Trophoblast cell (in vitro differentiated cells and primary cell): ENCODE results near the gene TMEM45B.
"Not testable (repeated sequence)": the region's sequence is repeated elsewhere in the genome, so short reads cannot be mapped to it uniquely, and the experiment has no call there.

Experiments used
- DNase-seq, 2 donors: peaks; one replicate each; pipeline ENCODE4 v3.0.0-alpha.2; 2016
- H2AFZ ChIP-seq: 2 replicates; pipeline ENCODE4 v1.6.1; 2013; ENCODE audit warnings: low read length, moderate library complexity, mild to moderate bottlenecking; ENCODE audit not compliant: insufficient read depth, poor library complexity
- H2AK5ac ChIP-seq: 2 replicates; pipeline ENCODE4 v1.6.1; 2013; ENCODE audit warnings: mild to moderate bottlenecking, low read length
- H2BK120ac ChIP-seq: 2 replicates; pipeline ENCODE4 v1.6.1; 2013; ENCODE audit warnings: low read length, mild to moderate bottlenecking, moderate library complexity; ENCODE audit not compliant: insufficient read depth, poor library complexity
- H2BK12ac ChIP-seq: 2 replicates; pipeline ENCODE4 v1.6.1; 2013; ENCODE audit warnings: mild to moderate bottlenecking, low read length, moderate library complexity
- H2BK5ac ChIP-seq: 2 replicates; pipeline ENCODE4 v1.6.1; 2013; ENCODE audit warnings: low read length, low read depth, moderate library complexity, mild to moderate bottlenecking; ENCODE audit not compliant: poor library complexity
- H3K14ac ChIP-seq: 2 replicates; pipeline ENCODE4 v1.6.1; 2013; ENCODE audit warnings: mild to moderate bottlenecking, low read length
- H3K18ac ChIP-seq: 2 replicates; pipeline ENCODE4 v1.6.1; 2013; ENCODE audit warnings: mild to moderate bottlenecking, low read length
- H3K23ac ChIP-seq: 2 replicates; pipeline ENCODE4 v1.6.1; 2013; ENCODE audit warnings: low read length
- H3K27ac ChIP-seq: 2 replicates; pipeline ENCODE4 v1.5.1; 2013; ENCODE audit warnings: low read depth, mild to moderate bottlenecking, inconsistent platforms, low read length, moderate library complexity
- H3K27me3 ChIP-seq: 2 replicates; pipeline ENCODE4 v1.6.1; 2013; ENCODE audit warnings: inconsistent platforms, mild to moderate bottlenecking, low read length, moderate library complexity; ENCODE audit not compliant: insufficient read depth
- H3K36me3 ChIP-seq, 2 experiments: 1 replicate in 1 of 2; 2 replicates in 1 of 2; pipeline ENCODE4 v1.6.1; 2013; ENCODE audit warnings: low read length in 2 of 2, mild to moderate bottlenecking in 2 of 2, moderate library complexity in 1 of 2; ENCODE audit not compliant: insufficient read depth in 2 of 2, control insufficient read depth in 1 of 2
- H3K4ac ChIP-seq: 2 replicates; pipeline ENCODE4 v1.6.1; 2013; ENCODE audit warnings: low read depth, mild to moderate bottlenecking, low read length, moderate library complexity
- H3K4me1 ChIP-seq, 2 experiments: 1 replicate in 1 of 2; 2 replicates in 1 of 2; pipeline ENCODE4 v1.6.1; 2013; ENCODE audit warnings: low read length in 2 of 2, mild to moderate bottlenecking in 2 of 2, moderate library complexity in 1 of 2; ENCODE audit not compliant: insufficient read depth in 2 of 2, control insufficient read depth in 1 of 2
- H3K4me2 ChIP-seq: 2 replicates; pipeline ENCODE4 v1.6.1; 2013; ENCODE audit warnings: inconsistent platforms, mild to moderate bottlenecking, low read length, moderate library complexity
- H3K4me3 ChIP-seq: 2 replicates; pipeline ENCODE4 v1.5.1; 2013; ENCODE audit warnings: mild to moderate bottlenecking, low read depth, low read length, inconsistent platforms
- H3K79me1 ChIP-seq: one replicate; pipeline ENCODE4 v1.6.1; 2013; ENCODE audit warnings: low read length
- H3K79me2 ChIP-seq: 2 replicates; pipeline ENCODE4 v1.6.1; 2013; ENCODE audit warnings: low read length, mild to moderate bottlenecking; ENCODE audit not compliant: control insufficient read depth, insufficient read depth, poor library complexity
- H3K9ac ChIP-seq: 2 replicates; pipeline ENCODE4 v1.6.1; 2013; ENCODE audit warnings: mild to moderate bottlenecking, low read length
- H3K9me3 ChIP-seq: 2 replicates; pipeline ENCODE4 v1.6.1; 2013; ENCODE audit warnings: low read depth, mild to moderate bottlenecking, control low read depth, inconsistent platforms, low read length; ENCODE audit not compliant: insufficient read depth
- H4K12ac ChIP-seq: 2 replicates; pipeline ENCODE4 v1.6.1; 2013; ENCODE audit warnings: low read depth, mild to moderate bottlenecking, low read length, moderate library complexity
- H4K8ac ChIP-seq: 2 replicates; pipeline ENCODE4 v1.6.1; 2013; ENCODE audit warnings: low read depth, mild to moderate bottlenecking, low read length, moderate library complexity
- H4K91ac ChIP-seq: one replicate; pipeline ENCODE4 v1.6.1; 2013; ENCODE audit warnings: low read depth, mild to moderate bottlenecking, low read length, moderate library complexity
- WGBS: extraction: QIAGEN DNeasy Blood & Tissue Kit; methylation state at CpG from one replicate; pipeline ENCODE4 v1.1.7; 2013; ENCODE audit warnings: missing lambda C conversion rate; ENCODE audit not compliant: insufficient read length, insufficient coverage; ENCODE audit errors: extremely low coverage; 5-methylcytosine and 5-hydroxymethylcytosine counted together

Gene TMEM45B

DNA sequence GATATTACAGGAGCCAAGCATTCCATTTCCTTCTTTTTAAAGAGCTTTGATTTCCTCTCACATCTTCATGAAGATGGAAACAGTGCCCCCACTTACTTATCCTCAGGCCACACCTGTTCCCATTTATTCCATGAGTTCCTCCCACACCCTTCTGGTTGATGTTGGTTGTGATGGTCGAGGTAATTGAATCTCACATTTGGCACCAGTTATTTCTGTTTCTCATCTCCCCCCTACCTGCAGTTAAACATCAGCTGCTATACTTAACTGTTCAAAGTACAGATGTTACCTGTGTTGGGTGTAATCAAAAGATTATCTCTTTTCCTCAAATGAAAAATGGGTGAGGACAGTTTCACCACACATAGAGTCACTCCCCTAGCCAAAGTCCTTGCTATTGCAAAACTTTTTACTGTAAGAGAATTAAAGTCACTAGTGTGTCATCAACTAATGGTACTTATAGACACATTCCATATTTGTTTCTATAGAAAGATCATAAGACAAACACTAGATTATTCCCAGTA lies 1.9 kb downstream of the TMEM45B start:
- Histone ChIP-seq H3K9me3 (peaks cover 2% of the 10 kb centered on the region), H3K4me1 (peaks cover 5 to 6% of the 10 kb centered on the region in 2 experiments), H3K79me2 (no peaks in the 10 kb centered on the region), H3K79me1 (no peaks in the 10 kb centered on the region), H4K12ac (no peak overlapping the region), H2BK12ac (no peak overlapping the region), H2BK120ac (no peak overlapping the region), H3K27me3 (peaks cover 9% of the 10 kb centered on the region), H4K91ac (no peak overlapping the region), H3K4ac (no peak overlapping the region), H2BK5ac (no peak overlapping the region), H4K8ac (no peak overlapping the region), H2AK5ac (no peak overlapping the region), H3K14ac (no peak overlapping the region), H3K27ac (no peak overlapping the region), H3K23ac (no peak overlapping the region), H3K18ac (no peak overlapping the region), H3K36me3 (no peaks in the 10 kb centered on the region), H3K4me3 (no peak overlapping the region), H3K4me2 (no peak overlapping the region), H3K9ac (no peak overlapping the region), H2AFZ (no peak overlapping the region)
- DNase-seq: peak in 1 of 2 donors; percentile 7
- no CpG with 5 or more reads among the region's 1 CpG for WGBS

DNA sequence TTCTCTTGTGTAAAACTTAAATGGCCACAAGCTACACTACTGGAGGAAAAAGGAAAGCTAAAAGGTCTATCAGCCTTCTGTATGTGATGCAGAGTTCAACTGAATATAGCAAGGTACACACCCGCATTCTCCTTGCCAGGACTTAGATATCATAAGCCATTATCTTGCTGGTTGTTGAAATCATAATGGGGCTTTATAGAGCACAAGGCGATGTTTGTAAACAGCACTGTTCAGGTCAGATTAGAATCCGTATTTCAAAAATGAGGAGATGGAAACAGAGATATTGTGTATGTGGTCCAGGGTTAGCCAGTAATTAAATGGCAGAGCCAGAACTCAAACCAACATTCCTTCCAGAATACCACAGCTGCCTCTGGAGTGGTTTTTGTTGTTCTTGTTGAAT lies 2.6 kb downstream of the TMEM45B start:
- not testable (repeated sequence) for H3K4me1 ChIP-seq, H2BK120ac ChIP-seq, H3K9ac ChIP-seq, H3K23ac ChIP-seq, H3K14ac ChIP-seq, H3K79me2 ChIP-seq, H4K8ac ChIP-seq, H4K91ac ChIP-seq, H2BK5ac ChIP-seq, H3K4me2 ChIP-seq, H3K4me3 ChIP-seq, H3K4ac ChIP-seq, H3K27me3 ChIP-seq, H2BK12ac ChIP-seq, H2AFZ ChIP-seq, H3K36me3 ChIP-seq, H3K27ac ChIP-seq, H4K12ac ChIP-seq, H2AK5ac ChIP-seq, H3K9me3 ChIP-seq, H3K18ac ChIP-seq, H3K79me1 ChIP-seq
- no CpG with 5 or more reads among the region's 3 CpGs for WGBS
- peak; percentile 50 to 81 for DNase-seq

DNA sequence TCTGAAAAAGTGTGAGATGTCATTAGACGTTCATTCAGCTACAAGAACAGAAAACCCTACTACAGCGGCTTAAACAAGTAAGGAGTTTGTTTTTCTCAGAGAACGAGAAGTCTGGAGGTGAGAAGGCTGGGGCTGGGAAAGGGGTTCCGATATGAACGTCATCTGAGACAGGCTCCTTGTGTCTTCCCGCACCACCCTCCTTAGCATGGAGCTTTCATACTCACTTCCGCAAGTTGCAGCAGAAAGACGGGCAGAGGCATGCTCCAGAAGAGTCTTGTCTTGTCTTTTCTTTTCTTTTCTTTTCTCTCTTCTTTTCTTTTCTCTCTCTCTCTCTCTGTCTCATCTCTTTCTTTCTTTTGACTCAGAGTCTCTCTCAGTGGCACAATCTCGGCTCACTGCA lies 3.6 kb downstream of the TMEM45B start:
- H3K79me1 ChIP-seq: no peaks in the 10 kb centered on the region

GRCh38 chr11:129820228-129820627 lies 4.6 kb downstream of the TMEM45B start:
- not testable (repeated sequence) for H3K4ac ChIP-seq, H3K9ac ChIP-seq, H3K18ac ChIP-seq, H3K36me3 ChIP-seq, H3K14ac ChIP-seq, H3K4me3 ChIP-seq, H3K79me2 ChIP-seq, H3K27ac ChIP-seq, H2AFZ ChIP-seq, H4K8ac ChIP-seq, H2AK5ac ChIP-seq, H3K9me3 ChIP-seq, H2BK12ac ChIP-seq, H3K79me1 ChIP-seq, H2BK5ac ChIP-seq, H3K27me3 ChIP-seq, DNase-seq, H3K23ac ChIP-seq, H4K12ac ChIP-seq, H2BK120ac ChIP-seq, H3K4me1 ChIP-seq, H3K4me2 ChIP-seq, H4K91ac ChIP-seq
- WGBS: no CpG with 5 or more reads among the region's 6 CpGs

More for the DNA sequence above, 3.6 kb downstream of the TMEM45B start:
- Histone ChIP-seq H3K4me2 (no peak overlapping the region), H2AK5ac (no peak overlapping the region), H3K9ac (no peak overlapping the region), H3K18ac (no peak overlapping the region), H3K14ac (no peak overlapping the region), H3K23ac (no peak overlapping the region), H3K4ac (no peak overlapping the region), H2BK120ac (no peak overlapping the region), H4K91ac (no peak overlapping the region), H2AFZ (no peak overlapping the region), H3K79me2 (no peaks in the 10 kb centered on the region), H2BK5ac (no peak overlapping the region), H3K9me3 (peaks cover under 1% of the 10 kb centered on the region), H3K27ac (no peak overlapping the region), H3K4me1 (peaks cover 5 to 6% of the 10 kb centered on the region in 2 experiments), H4K12ac (no peak overlapping the region), H3K27me3 (peaks cover 9% of the 10 kb centered on the region), H3K36me3 (no peaks in the 10 kb centered on the region), H3K4me3 (no peak overlapping the region), H2BK12ac (no peak overlapping the region), H4K8ac (no peak overlapping the region)
- WGBS: no CpG with 5 or more reads among the region's 9 CpGs
- DNase-seq: no peak
